Keratinocyte (primary cell): ENCODE measurements around the gene IER3. TPM values are rescaled to one million over a fixed set of nuclear protein-coding genes. Genes with fewer than 3 reads are reported as not detected.

Experiments
- DNase-seq: peaks from one replicate; pipeline ENCODE4 v3.0.0-alpha.2; 2011; ENCODE audit warnings: low read depth, missing footprints, low spot score
- FAIRE-seq: peaks from 2 replicates; lab custom pipeline; 2011; peaks lifted over from hg19 to GRCh38; lab: Jason Lieb, UNC
- H2AFZ ChIP-seq: 2 replicates; pipeline ENCODE4 v1.6.0; 2012; ENCODE audit warnings: low read length, control low read depth, inconsistent platforms; ENCODE audit not compliant: control insufficient read depth
- H3K27ac ChIP-seq: 2 replicates; pipeline ENCODE4 v1.5.1; 2011; ENCODE audit warnings: low read length; ENCODE audit not compliant: control insufficient read depth, insufficient read depth
- H3K27me3 ChIP-seq: 3 replicates; pipeline ENCODE4 v1.6.0; 2011; ENCODE audit warnings: low read length; ENCODE audit not compliant: control insufficient read depth, insufficient read depth; ENCODE audit errors: extremely low read depth
- H3K36me3 ChIP-seq, 2 experiments: 2 replicates in 1 of 2; 3 replicates in 1 of 2; pipeline ENCODE4 v1.5.1; 2011; ENCODE audit warnings: low read length in 2 of 2, mild to moderate bottlenecking in 1 of 2; ENCODE audit not compliant: control insufficient read depth in 2 of 2, insufficient read depth in 2 of 2; ENCODE audit errors: extremely low read depth in 1 of 2
- H3K4me1 ChIP-seq: 3 replicates; pipeline ENCODE4 v1.5.1; 2011; ENCODE audit warnings: low read length; ENCODE audit not compliant: control insufficient read depth, insufficient read depth; ENCODE audit errors: extremely low read depth
- H3K4me2 ChIP-seq: 3 replicates; pipeline ENCODE4 v1.6.0; 2011; ENCODE audit warnings: low read depth, low read length; ENCODE audit not compliant: control insufficient read depth, insufficient read depth; ENCODE audit errors: extremely low read depth
- H3K4me3 ChIP-seq, 3 experiments: fragments of 200-600 bp in 1 of 3; sonication (generic) in 1 of 3; 2 replicates in 2 of 3; 3 replicates in 1 of 3; pipeline ENCODE4 v1.5.1; 2011 to 2016; ENCODE audit warnings: low read length in 3 of 3, mild to moderate bottlenecking in 3 of 3, control low read depth in 2 of 3, inconsistent platforms in 1 of 3, low read depth in 1 of 3, mixed read lengths in 1 of 3, mixed run types in 1 of 3, moderate library complexity in 1 of 3; ENCODE audit not compliant: control insufficient read depth in 2 of 3, insufficient read depth in 2 of 3; ENCODE audit errors: extremely low read depth in 1 of 3
- H3K79me2 ChIP-seq: 2 replicates; pipeline ENCODE4 v1.6.0; 2012; ENCODE audit warnings: low read length; ENCODE audit not compliant: control insufficient read depth, insufficient read depth
- H3K9ac ChIP-seq: 3 replicates; pipeline ENCODE4 v1.6.0; 2011; ENCODE audit warnings: low read length; ENCODE audit not compliant: control insufficient read depth, insufficient read depth; ENCODE audit errors: extremely low read depth
- H3K9me1 ChIP-seq: 3 replicates; pipeline ENCODE4 v1.6.0; 2011; ENCODE audit warnings: low read length; ENCODE audit not compliant: control insufficient read depth, insufficient read depth; ENCODE audit errors: extremely low read depth
- H3K9me3 ChIP-seq: 2 replicates; pipeline ENCODE4 v1.5.1; 2012; ENCODE audit warnings: low read depth, low read length; ENCODE audit not compliant: control insufficient read depth
- H4K20me1 ChIP-seq: 3 replicates; pipeline ENCODE4 v1.6.0; 2011; ENCODE audit warnings: low read length; ENCODE audit not compliant: control insufficient read depth, insufficient read depth; ENCODE audit errors: extremely low read depth
- EZH2 ChIP-seq: IDR thresholded peaks from one replicate; pipeline ENCODE4 v1.6.1; 2012; ENCODE audit warnings: inconsistent platforms, mild to moderate bottlenecking, low read length, moderate library complexity
- dilution Hi-C: fragments of 300-500 bp; cut with MboI; formaldehyde crosslinking; loops from one replicate; pipeline ENCODE4 v1.7.0; 2020; ENCODE audit warnings: low sequenced_read_pairs; ENCODE audit not compliant: extremely low pct_ligation_motif_present
- polyA plus RNA-seq, 5 experiments: library from polyadenylated mRNA; depleted of rRNA in 3 of 5; stranded (reverse) in 3 of 5; stranded (forward) in 1 of 5; unstranded in 1 of 5; fragments of >200 nt; gene quantifications; 1 replicate in 1 of 5; 2 replicates in 3 of 5; 3 replicates in 1 of 5; pipeline versions ENCODE4 v1.2.1 to v1.2.3, GENCODE V29; 2011 to 2012; ENCODE audit warnings: missing spikeins in 2 of 5, low read depth in 1 of 5, low replicate concordance in 1 of 5
- TF ChIP-seq, protein P1 (sequence below), 3 experiments: IDR thresholded peaks in 1 of 3; conservative IDR thresholded peaks in 1 of 3; optimal IDR thresholded peaks in 1 of 3; 2 replicates in 2 of 3; 3 replicates in 1 of 3; pipeline versions ENCODE3 to v1.5.1; 2011; ENCODE audit warnings: low read length in 3 of 3, mild to moderate bottlenecking in 3 of 3, moderate library complexity in 2 of 3, control low read depth in 1 of 3, inconsistent platforms in 1 of 3; ENCODE audit not compliant: insufficient read depth in 2 of 3; ENCODE audit errors: extremely low read depth in 1 of 3

Gene IER3
- polyA plus RNA-seq, 1 donor (not counting 4 experiments of a cell fraction or from before 2014, with no cell fraction given): 277 TPM

GRCh38 chr6:30761791-30762429, 17.6 kb upstream of the IER3 start:
- dilution Hi-C loops: no loop called here
- no peak for DNase-seq
- Histone ChIP-seq H3K4me3 (no peak overlapping the region), H2AFZ (no peak overlapping the region), H3K79me2 (no peaks in the 10 kb centered on the region), H3K4me1 (peaks cover 49% of the 10 kb centered on the region), H3K9ac (no peak overlapping the region), H4K20me1 (no peaks in the 10 kb centered on the region), H3K4me2 (no peak overlapping the region), H3K36me3 (no peaks in the 10 kb centered on the region), H3K9me1 (no peaks in the 10 kb centered on the region), H3K27me3 (no peaks in the 10 kb centered on the region), H3K9me3 (no peaks in the 10 kb centered on the region), H3K27ac (peak overlapping the region; percentile 76)
- no peak for FAIRE-seq
- TF ChIP-seq EZH2: no peak
- TF ChIP-seq, protein P1, sequence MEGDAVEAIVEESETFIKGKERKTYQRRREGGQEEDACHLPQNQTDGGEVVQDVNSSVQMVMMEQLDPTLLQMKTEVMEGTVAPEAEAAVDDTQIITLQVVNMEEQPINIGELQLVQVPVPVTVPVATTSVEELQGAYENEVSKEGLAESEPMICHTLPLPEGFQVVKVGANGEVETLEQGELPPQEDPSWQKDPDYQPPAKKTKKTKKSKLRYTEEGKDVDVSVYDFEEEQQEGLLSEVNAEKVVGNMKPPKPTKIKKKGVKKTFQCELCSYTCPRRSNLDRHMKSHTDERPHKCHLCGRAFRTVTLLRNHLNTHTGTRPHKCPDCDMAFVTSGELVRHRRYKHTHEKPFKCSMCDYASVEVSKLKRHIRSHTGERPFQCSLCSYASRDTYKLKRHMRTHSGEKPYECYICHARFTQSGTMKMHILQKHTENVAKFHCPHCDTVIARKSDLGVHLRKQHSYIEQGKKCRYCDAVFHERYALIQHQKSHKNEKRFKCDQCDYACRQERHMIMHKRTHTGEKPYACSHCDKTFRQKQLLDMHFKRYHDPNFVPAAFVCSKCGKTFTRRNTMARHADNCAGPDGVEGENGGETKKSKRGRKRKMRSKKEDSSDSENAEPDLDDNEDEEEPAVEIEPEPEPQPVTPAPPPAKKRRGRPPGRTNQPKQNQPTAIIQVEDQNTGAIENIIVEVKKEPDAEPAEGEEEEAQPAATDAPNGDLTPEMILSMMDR (optimal IDR thresholded peaks at IDR 0.05 in 1 of 3, IDR thresholded peaks at IDR 0.05 in 1 of 3, conservative IDR thresholded peaks at IDR 0.05 in 1 of 3; ENCODE audit: extremely low read depth in 1 of 3, insufficient read depth in 2 of 3, low read length in 3 of 3): no peak

GRCh38 chr6:30760549-30760948, 16.2 kb upstream of the IER3 start:
- Histone ChIP-seq H2AFZ (no peak overlapping the region), H3K4me1 (peaks cover 49% of the 10 kb centered on the region), H3K9me1 (no peaks in the 10 kb centered on the region), H3K79me2 (no peaks in the 10 kb centered on the region), H3K9ac (peak overlapping the region; percentile 18), H3K4me3 (no peak overlapping the region), H3K4me2 (peak overlapping the region; percentile 35), H3K27ac (peak overlapping the region; percentile 76), H3K36me3 (no peaks in the 10 kb centered on the region), H3K27me3 (no peaks in the 10 kb centered on the region), H4K20me1 (no peaks in the 10 kb centered on the region), H3K9me3 (no peaks in the 10 kb centered on the region)
- FAIRE-seq (no peak), DNase-seq (no peak)
- TF ChIP-seq, protein P1 (optimal IDR thresholded peaks at IDR 0.05 in 1 of 3, IDR thresholded peaks at IDR 0.05 in 1 of 3, conservative IDR thresholded peaks at IDR 0.05 in 1 of 3; ENCODE audit: extremely low read depth in 1 of 3, insufficient read depth in 2 of 3, low read length in 3 of 3): no peak
- no peak for TF ChIP-seq EZH2
- dilution Hi-C loops: no loop called here
